Brain pericyte (primary cell): ENCODE results near the gene KL.

Experiments used
- DNase-seq: peaks from one replicate; pipeline ENCODE4 v3.0.0-alpha.2; 2012; ENCODE audit warnings: low read depth, low spot score

Gene KL

GRCh38 chr13:33034882-33035520 is 18.8 kb downstream of the KL start:
- no peak for DNase-seq

- DNase-seq, result no peak
Measured at GRCh38 chr13:33037673-33038072, 21.4 kb downstream of the KL start.

- DNase-seq, result no peak
Measured at GRCh38 chr13:33040090-33040489, 23.9 kb downstream of the KL start.

GRCh38 chr13:33045851-33046592 is 29.8 kb downstream of the KL start:
- no peak for DNase-seq

- DNase-seq, result no peak
Measured at GRCh38 chr13:33050161-33050560, 33.9 kb downstream of the KL start.

GRCh38 chr13:33051632-33052031 is 35.4 kb downstream of the KL start:
- no peak for DNase-seq

- no peak for DNase-seq
Measured at GRCh38 chr13:33052506-33053280, 36.5 kb downstream of the KL start.

- no peak for DNase-seq
Measured at GRCh38 chr13:33053397-33054066, 37.3 kb downstream of the KL start.

GRCh38 chr13:33057019-33057780 is 41.0 kb downstream of the KL start:
- DNase-seq, result no peak

GRCh38 chr13:33058776-33059327 is 42.6 kb downstream of the KL start:
- DNase-seq, result no peak

GRCh38 chr13:33060815-33061214 is 44.6 kb downstream of the KL start:
- DNase-seq, result no peak

- DNase-seq, result no peak
Measured at GRCh38 chr13:33066329-33066728, 50.1 kb downstream of the KL start.

- no peak for DNase-seq
Measured at GRCh38 chr13:33069365-33069764, 53.1 kb downstream of the KL start.

GRCh38 chr13:33070713-33071112 is 54.5 kb downstream of the KL start:
- no peak for DNase-seq

GRCh38 chr13:33072282-33072681 is 56.1 kb downstream of the KL start:
- no peak for DNase-seq

GRCh38 chr13:33072759-33073158 is 56.5 kb downstream of the KL start:
- no peak for DNase-seq

- DNase-seq, result no peak
Measured at GRCh38 chr13:33073338-33073737, 57.1 kb downstream of the KL start.

- DNase-seq, result no peak
Measured at GRCh38 chr13:33076001-33076992, 60.1 kb downstream of the KL start.

GRCh38 chr13:33078263-33078662 is 62.0 kb downstream of the KL start:
- no peak for DNase-seq

- no peak for DNase-seq
Measured at GRCh38 chr13:33079960-33080359, 63.7 kb downstream of the KL start.
